Measurements from ENCODE around the gene GATM. TPM values are rescaled to one million over a fixed set of nuclear protein-coding genes. Genes with fewer than 3 reads are reported as not detected.

GATM gene
- polyA plus RNA-seq, 1 donor (not counting 4 experiments of a cell fraction or from before 2014, with no cell fraction given) = 0.60 TPM

DNA sequence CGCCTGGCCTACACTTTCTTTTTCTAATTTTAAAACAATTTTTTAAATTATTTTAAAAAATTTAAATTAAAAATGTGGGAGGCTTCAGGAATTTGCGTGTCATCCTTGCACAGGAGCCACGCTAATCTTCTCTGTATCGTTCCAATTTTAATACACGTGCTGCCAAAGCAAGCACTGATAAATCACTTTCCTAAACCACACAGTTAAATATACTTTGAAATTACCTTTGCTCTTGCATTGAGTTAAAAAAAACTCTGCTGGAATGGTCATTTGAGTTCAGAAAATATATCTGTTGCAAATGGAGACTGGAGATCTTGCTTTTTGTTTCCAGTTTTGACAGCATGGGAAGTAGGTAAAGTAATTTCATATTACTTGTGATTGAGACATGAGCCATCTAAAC lies 23.6 kb downstream of the GATM start:
- Histone ChIP-seq H3K9ac (ENCODE audit: control insufficient read depth, extremely low read depth, insufficient read depth, low read length) (no peak overlapping the region), H3K4me1 (ENCODE audit: control insufficient read depth, extremely low read depth, insufficient read depth, low read length) (no peaks in the 10 kb centered on the region), H4K20me1 (ENCODE audit: control insufficient read depth, extremely low read depth, insufficient read depth, low read length) (no peaks in the 10 kb centered on the region), H3K36me3 (ENCODE audit: control insufficient read depth in 2 of 2, extremely low read depth in 1 of 2, insufficient read depth in 2 of 2, low read length in 2 of 2) (no peaks in the 10 kb centered on the region), H3K27ac (ENCODE audit: control insufficient read depth, insufficient read depth, low read length) (no peak overlapping the region), H2AFZ (ENCODE audit: control insufficient read depth, low read length) (no peak overlapping the region), H3K9me3 (ENCODE audit: control insufficient read depth, low read depth, low read length) (no peaks in the 10 kb centered on the region), H3K79me2 (ENCODE audit: control insufficient read depth, insufficient read depth, low read length) (no peaks in the 10 kb centered on the region), H3K27me3 (ENCODE audit: control insufficient read depth, extremely low read depth, insufficient read depth, low read length) (peaks cover 6% of the 10 kb centered on the region), H3K4me2 (ENCODE audit: control insufficient read depth, extremely low read depth, insufficient read depth, low read depth, low read length) (no peak overlapping the region), H3K4me3 (ENCODE audit: control insufficient read depth in 2 of 3, extremely low read depth in 1 of 3, insufficient read depth in 2 of 3, low read depth in 1 of 3, low read length in 3 of 3) (no peak overlapping the region), H3K9me1 (ENCODE audit: control insufficient read depth, extremely low read depth, insufficient read depth, low read length) (no peaks in the 10 kb centered on the region)
- no peak for FAIRE-seq
- TF ChIP-seq, protein P1, sequence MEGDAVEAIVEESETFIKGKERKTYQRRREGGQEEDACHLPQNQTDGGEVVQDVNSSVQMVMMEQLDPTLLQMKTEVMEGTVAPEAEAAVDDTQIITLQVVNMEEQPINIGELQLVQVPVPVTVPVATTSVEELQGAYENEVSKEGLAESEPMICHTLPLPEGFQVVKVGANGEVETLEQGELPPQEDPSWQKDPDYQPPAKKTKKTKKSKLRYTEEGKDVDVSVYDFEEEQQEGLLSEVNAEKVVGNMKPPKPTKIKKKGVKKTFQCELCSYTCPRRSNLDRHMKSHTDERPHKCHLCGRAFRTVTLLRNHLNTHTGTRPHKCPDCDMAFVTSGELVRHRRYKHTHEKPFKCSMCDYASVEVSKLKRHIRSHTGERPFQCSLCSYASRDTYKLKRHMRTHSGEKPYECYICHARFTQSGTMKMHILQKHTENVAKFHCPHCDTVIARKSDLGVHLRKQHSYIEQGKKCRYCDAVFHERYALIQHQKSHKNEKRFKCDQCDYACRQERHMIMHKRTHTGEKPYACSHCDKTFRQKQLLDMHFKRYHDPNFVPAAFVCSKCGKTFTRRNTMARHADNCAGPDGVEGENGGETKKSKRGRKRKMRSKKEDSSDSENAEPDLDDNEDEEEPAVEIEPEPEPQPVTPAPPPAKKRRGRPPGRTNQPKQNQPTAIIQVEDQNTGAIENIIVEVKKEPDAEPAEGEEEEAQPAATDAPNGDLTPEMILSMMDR (optimal IDR thresholded peaks at IDR 0.05 in 1 of 3, IDR thresholded peaks at IDR 0.05 in 1 of 3, conservative IDR thresholded peaks at IDR 0.05 in 1 of 3; ENCODE audit: extremely low read depth in 1 of 3, insufficient read depth in 2 of 3, low read length in 3 of 3) = no peak
- TF ChIP-seq EZH2 (IDR thresholded peaks at IDR 0.05; ENCODE audit: low read length) = no peak
- DNase-seq (ENCODE audit: low read depth, low spot score) = no peak
- dilution Hi-C loops (cut with MboI; ENCODE audit: extremely low pct_ligation_motif_present, low sequenced_read_pairs) = no loop called here

DNA sequence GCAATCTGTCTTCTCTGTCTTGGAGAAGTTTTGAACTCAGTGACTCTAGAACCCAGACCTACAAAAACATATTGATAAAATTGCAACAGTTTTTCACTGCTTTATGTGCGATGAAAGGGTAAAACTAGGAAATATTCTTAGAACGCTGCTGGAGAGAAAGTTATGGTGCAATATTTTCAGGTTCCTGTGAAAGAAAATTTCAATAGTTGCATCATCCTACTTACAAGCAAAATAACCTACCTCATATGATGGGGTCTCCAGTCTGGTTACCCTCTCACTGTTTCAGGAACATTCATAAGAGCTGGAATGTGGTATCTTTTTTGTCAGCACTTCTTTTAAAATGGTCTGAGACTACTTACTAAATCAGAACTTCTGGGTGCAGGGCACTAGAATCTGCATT lies 27.1 kb downstream of the GATM start:
- dilution Hi-C loops (cut with MboI; ENCODE audit: extremely low pct_ligation_motif_present, low sequenced_read_pairs) = no loop called here

More for the DNA sequence above, 27.1 kb downstream of the GATM start:
- Histone ChIP-seq H3K36me3 (ENCODE audit: control insufficient read depth in 2 of 2, extremely low read depth in 1 of 2, insufficient read depth in 2 of 2, low read length in 2 of 2) (no peaks in the 10 kb centered on the region), H2AFZ (ENCODE audit: control insufficient read depth, low read length) (no peak overlapping the region), H3K79me2 (ENCODE audit: control insufficient read depth, insufficient read depth, low read length) (no peaks in the 10 kb centered on the region), H3K27me3 (ENCODE audit: control insufficient read depth, extremely low read depth, insufficient read depth, low read length) (peaks cover 6% of the 10 kb centered on the region), H3K4me2 (ENCODE audit: control insufficient read depth, extremely low read depth, insufficient read depth, low read depth, low read length) (no peak overlapping the region), H3K4me1 (ENCODE audit: control insufficient read depth, extremely low read depth, insufficient read depth, low read length) (no peaks in the 10 kb centered on the region), H3K9me1 (ENCODE audit: control insufficient read depth, extremely low read depth, insufficient read depth, low read length) (no peaks in the 10 kb centered on the region), H3K9ac (ENCODE audit: control insufficient read depth, extremely low read depth, insufficient read depth, low read length) (no peak overlapping the region), H3K9me3 (ENCODE audit: control insufficient read depth, low read depth, low read length) (no peaks in the 10 kb centered on the region), H4K20me1 (ENCODE audit: control insufficient read depth, extremely low read depth, insufficient read depth, low read length) (no peaks in the 10 kb centered on the region), H3K4me3 (ENCODE audit: control insufficient read depth in 2 of 3, extremely low read depth in 1 of 3, insufficient read depth in 2 of 3, low read depth in 1 of 3, low read length in 3 of 3) (no peak overlapping the region), H3K27ac (ENCODE audit: control insufficient read depth, insufficient read depth, low read length) (no peak overlapping the region)
- no peak for TF ChIP-seq EZH2 (IDR thresholded peaks at IDR 0.05; ENCODE audit: low read length)
- TF ChIP-seq, protein P1 (optimal IDR thresholded peaks at IDR 0.05 in 1 of 3, IDR thresholded peaks at IDR 0.05 in 1 of 3, conservative IDR thresholded peaks at IDR 0.05 in 1 of 3; ENCODE audit: extremely low read depth in 1 of 3, insufficient read depth in 2 of 3, low read length in 3 of 3) = no peak
- FAIRE-seq (no peak), DNase-seq (ENCODE audit: low read depth, low spot score) (no peak)
